Hepatocyte (in vitro differentiated cells): ENCODE data around the gene SDF4.

ENCODE experiments used
- EZH2 ChIP-seq: fragments of 200-600 bp; sonication (generic); IDR thresholded peaks from 2 replicates; pipeline ENCODE4 v1.6.1; 2016; ENCODE audit warnings: antibody characterized with exemption, mild to moderate bottlenecking, borderline replicate concordance
- TF ChIP-seq, protein P1 (sequence below): fragments of 200-600 bp; sonication (generic); IDR thresholded peaks from 2 replicates; pipeline ENCODE4 v1.5.1; 2016; ENCODE audit warnings: antibody characterized with exemption, mild to moderate bottlenecking; ENCODE audit not compliant: poor library complexity

DNA sequence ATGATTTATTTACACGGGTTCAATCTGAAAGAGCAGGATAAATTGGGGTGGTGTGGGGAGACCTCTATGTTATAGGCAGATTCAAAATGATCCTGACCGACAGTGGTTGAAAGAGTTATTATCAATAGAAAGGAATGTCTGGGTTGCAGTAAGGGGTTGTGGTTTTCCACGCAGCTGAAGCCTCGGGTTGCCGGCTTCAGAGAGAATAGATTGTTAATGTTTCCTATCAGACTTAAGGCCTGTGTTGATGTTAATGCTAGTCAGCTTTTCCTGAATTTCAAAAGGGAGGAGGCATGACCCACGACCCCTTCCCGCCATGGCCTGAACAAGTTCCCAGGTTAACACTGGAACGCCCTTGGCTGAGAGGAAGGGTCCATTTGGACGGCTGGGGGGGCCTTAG is 44.0 kb upstream of the SDF4 start:
- TF ChIP-seq, protein P1, sequence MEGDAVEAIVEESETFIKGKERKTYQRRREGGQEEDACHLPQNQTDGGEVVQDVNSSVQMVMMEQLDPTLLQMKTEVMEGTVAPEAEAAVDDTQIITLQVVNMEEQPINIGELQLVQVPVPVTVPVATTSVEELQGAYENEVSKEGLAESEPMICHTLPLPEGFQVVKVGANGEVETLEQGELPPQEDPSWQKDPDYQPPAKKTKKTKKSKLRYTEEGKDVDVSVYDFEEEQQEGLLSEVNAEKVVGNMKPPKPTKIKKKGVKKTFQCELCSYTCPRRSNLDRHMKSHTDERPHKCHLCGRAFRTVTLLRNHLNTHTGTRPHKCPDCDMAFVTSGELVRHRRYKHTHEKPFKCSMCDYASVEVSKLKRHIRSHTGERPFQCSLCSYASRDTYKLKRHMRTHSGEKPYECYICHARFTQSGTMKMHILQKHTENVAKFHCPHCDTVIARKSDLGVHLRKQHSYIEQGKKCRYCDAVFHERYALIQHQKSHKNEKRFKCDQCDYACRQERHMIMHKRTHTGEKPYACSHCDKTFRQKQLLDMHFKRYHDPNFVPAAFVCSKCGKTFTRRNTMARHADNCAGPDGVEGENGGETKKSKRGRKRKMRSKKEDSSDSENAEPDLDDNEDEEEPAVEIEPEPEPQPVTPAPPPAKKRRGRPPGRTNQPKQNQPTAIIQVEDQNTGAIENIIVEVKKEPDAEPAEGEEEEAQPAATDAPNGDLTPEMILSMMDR = no peak
- TF ChIP-seq EZH2 = no peak
